ENCODE data around the gene TLX3. TPM values are rescaled to one million over a fixed set of nuclear protein-coding genes. Genes with fewer than 3 reads are reported as not detected.

The TLX3 gene
- total and polyA plus RNA-seq, 2 of the 4 experiments (the other 2 are of a cell fraction) = not detected

DNA sequence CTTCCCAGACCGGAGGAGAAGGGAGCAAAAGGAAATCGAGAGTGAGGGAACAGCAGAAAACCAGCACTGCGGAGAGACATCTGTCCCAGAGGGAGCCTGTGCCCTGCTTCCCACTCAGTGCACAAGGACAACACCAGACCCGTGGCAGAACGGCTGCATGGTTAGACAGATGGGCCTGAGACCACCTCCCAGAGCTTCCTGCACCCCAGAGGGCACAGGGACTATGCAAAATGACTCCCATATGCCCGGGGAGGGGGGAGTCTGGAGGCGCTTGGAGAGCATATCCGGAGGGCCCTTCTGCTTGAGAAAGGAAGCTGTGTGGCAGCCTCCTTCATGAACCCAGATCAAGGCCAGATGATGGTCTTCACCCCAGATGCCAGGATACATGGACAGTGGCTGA is 26.6 kb downstream of the TLX3 start:
- no peak for DNase-seq
- CTCF ChIA-PET = interaction anchor here (2.0 kb wide), 1 partner anchor 128 kb away, joined by 7 read pairs; no protein-coding TSS in a partner anchor
- H3K14ac ChIP-seq (replicated peaks; ENCODE audit: low read depth, low read length) = no peak overlapping the region

More for the DNA sequence above, 26.6 kb downstream of the TLX3 start:
- Histone ChIP-seq H3K27me3 (ENCODE audit: control insufficient read depth, insufficient read depth, low read length) (peaks cover 25% of the 10 kb centered on the region), H4K8ac (ENCODE audit: low read depth in 2 of 2, low read length in 2 of 2) (no peak overlapping the region), H3K9ac (ENCODE audit: low read depth, low read length) (no peak overlapping the region), H2AK9ac (replicated peaks; ENCODE audit: low read depth, low read length, poor library complexity) (no peak overlapping the region), H4K91ac (ENCODE audit: insufficient read depth, low read depth, low read length) (no peak overlapping the region), H4K5ac (ENCODE audit: low read depth, low read length) (no peak overlapping the region), H3K9me3 (ENCODE audit: control insufficient read depth, insufficient read depth, low read length) (no peaks in the 10 kb centered on the region), H4K20me1 (ENCODE audit: insufficient read depth, low read length) (no peaks in the 10 kb centered on the region), H2AK5ac (ENCODE audit: low read depth, low read length) (no peak overlapping the region), H3K4me2 (ENCODE audit: low read depth, low read length) (no peak overlapping the region), H3K23ac (ENCODE audit: low read depth, low read length) (no peak overlapping the region), H3K4ac (ENCODE audit: low read depth, low read length) (no peak overlapping the region), H2AFZ (replicated peaks; ENCODE audit: low read length, poor library complexity) (no peak overlapping the region), H2BK15ac (ENCODE audit: low read depth, low read length) (no peak overlapping the region), H2BK5ac (ENCODE audit: low read depth, low read length, poor library complexity, severe bottlenecking) (no peak overlapping the region), H3K9me1 (ENCODE audit: insufficient read depth, low read length) (no peaks in the 10 kb centered on the region), H3K79me1 (ENCODE audit: low read depth in 1 of 2, low read length in 2 of 2) (no peaks in the 10 kb centered on the region), H3K18ac (ENCODE audit: low read depth, low read length) (no peak overlapping the region), H3K56ac (ENCODE audit: extremely low read depth, insufficient read depth, low read length) (no peak overlapping the region), H3K36me3 (ENCODE audit: control insufficient read depth, insufficient read depth, low read length) (no peaks in the 10 kb centered on the region), H2BK20ac (ENCODE audit: low read depth, low read length) (no peak overlapping the region), H3K27ac (ENCODE audit: insufficient read depth, low read length) (no peak overlapping the region), H3K4me3 (ENCODE audit: insufficient read depth, low read depth, low read length) (no peak overlapping the region), H3K4me1 (ENCODE audit: control insufficient read depth, insufficient read depth, low read length) (no peaks in the 10 kb centered on the region), H2BK120ac (ENCODE audit: low read depth, low read length) (no peak overlapping the region)
- TF ChIP-seq RFX5 (IDR thresholded peaks at IDR 0.05; ENCODE audit: low read depth, low read length) (no peak), RCOR1 (IDR thresholded peaks at IDR 0.05; ENCODE audit: insufficient replicate concordance, low read length) (no peak), MAFK (IDR thresholded peaks at IDR 0.05; ENCODE audit: low read depth, low read length) (no peak), SMC3 (IDR thresholded peaks at IDR 0.05; ENCODE audit: low read depth, low read length) (no peak), MXI1 (IDR thresholded peaks at IDR 0.05; ENCODE audit: borderline replicate concordance, low read depth, low read length) (no peak), BHLHE40 (IDR thresholded peaks at IDR 0.05; ENCODE audit: low read depth, low read length) (no peak), CHD1 (IDR thresholded peaks at IDR 0.05; ENCODE audit: low read depth, low read length) (no peak), CEBPB (IDR thresholded peaks at IDR 0.05; ENCODE audit: low read depth, low read length) (no peak), POLR2A (IDR thresholded peaks at IDR 0.05; ENCODE audit: low read depth, low read length) (no peak), RAD21 (IDR thresholded peaks at IDR 0.05; ENCODE audit: low read length) (no peak), FOS (IDR thresholded peaks at IDR 0.05; ENCODE audit: low read depth, low read length) (no peak), MAZ (IDR thresholded peaks at IDR 0.05; ENCODE audit: borderline replicate concordance, low read depth, low read length) (no peak), NFE2L2 (IDR thresholded peaks at IDR 0.05; ENCODE audit: low read depth, low read length) (no peak)
- TF ChIP-seq, protein P1, sequence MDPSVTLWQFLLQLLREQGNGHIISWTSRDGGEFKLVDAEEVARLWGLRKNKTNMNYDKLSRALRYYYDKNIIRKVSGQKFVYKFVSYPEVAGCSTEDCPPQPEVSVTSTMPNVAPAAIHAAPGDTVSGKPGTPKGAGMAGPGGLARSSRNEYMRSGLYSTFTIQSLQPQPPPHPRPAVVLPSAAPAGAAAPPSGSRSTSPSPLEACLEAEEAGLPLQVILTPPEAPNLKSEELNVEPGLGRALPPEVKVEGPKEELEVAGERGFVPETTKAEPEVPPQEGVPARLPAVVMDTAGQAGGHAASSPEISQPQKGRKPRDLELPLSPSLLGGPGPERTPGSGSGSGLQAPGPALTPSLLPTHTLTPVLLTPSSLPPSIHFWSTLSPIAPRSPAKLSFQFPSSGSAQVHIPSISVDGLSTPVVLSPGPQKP (IDR thresholded peaks at IDR 0.05; ENCODE audit: borderline replicate concordance, low read depth, low read length) = no peak
- TF ChIP-seq, protein P2, sequence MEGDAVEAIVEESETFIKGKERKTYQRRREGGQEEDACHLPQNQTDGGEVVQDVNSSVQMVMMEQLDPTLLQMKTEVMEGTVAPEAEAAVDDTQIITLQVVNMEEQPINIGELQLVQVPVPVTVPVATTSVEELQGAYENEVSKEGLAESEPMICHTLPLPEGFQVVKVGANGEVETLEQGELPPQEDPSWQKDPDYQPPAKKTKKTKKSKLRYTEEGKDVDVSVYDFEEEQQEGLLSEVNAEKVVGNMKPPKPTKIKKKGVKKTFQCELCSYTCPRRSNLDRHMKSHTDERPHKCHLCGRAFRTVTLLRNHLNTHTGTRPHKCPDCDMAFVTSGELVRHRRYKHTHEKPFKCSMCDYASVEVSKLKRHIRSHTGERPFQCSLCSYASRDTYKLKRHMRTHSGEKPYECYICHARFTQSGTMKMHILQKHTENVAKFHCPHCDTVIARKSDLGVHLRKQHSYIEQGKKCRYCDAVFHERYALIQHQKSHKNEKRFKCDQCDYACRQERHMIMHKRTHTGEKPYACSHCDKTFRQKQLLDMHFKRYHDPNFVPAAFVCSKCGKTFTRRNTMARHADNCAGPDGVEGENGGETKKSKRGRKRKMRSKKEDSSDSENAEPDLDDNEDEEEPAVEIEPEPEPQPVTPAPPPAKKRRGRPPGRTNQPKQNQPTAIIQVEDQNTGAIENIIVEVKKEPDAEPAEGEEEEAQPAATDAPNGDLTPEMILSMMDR (conservative IDR thresholded peaks at IDR 0.05; ENCODE audit: low read depth, low read length) = no peak
- TF ChIP-seq, protein P3, sequence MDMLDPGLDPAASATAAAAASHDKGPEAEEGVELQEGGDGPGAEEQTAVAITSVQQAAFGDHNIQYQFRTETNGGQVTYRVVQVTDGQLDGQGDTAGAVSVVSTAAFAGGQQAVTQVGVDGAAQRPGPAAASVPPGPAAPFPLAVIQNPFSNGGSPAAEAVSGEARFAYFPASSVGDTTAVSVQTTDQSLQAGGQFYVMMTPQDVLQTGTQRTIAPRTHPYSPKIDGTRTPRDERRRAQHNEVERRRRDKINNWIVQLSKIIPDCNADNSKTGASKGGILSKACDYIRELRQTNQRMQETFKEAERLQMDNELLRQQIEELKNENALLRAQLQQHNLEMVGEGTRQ (IDR thresholded peaks at IDR 0.05; ENCODE audit: low read depth, low read length) = no peak
- intact Hi-C loops (cut with micrococcal nuclease) = loop anchor here (2.0 kb wide), 4 partner anchors 65 to 591 kb away; no protein-coding TSS in a partner anchor
- dilution Hi-C loops (cut with HindIII; ENCODE audit: low sequenced_read_pairs, unreplicated experiment) = no loop called here
- in situ Hi-C loops (cut with MboI; ENCODE audit: low sequenced_read_pairs) = loop anchor here (5.0 to 25.0 kb wide), 2 partner anchors 128 to 348 kb away; no protein-coding TSS in a partner anchor
- ATAC-seq (ENCODE audit: low read depth) = no peak
- 60% methylated on average over 1 of the region's 8 CpGs; no CpG with 5 or more reads in 1 of the 2 experiments for WGBS, 2 experiments (ENCODE audit: extremely low coverage in 2 of 2, insufficient read length in 1 of 2)
- POLR2A ChIA-PET (ENCODE audit: unreplicated experiment) = no interaction called here
- BruUV-seq (replicated peaks) = no TSS peak
